ENCODE results near the gene HSPA4. TPM values are rescaled to one million over a fixed set of nuclear protein-coding genes. Genes with fewer than 3 reads are reported as not detected.
A peak's percentile ranks its signal among the peaks of the same experiment; 100 is the strongest.

HSPA4 gene
- total and polyA plus RNA-seq, 2 of the 13 experiments (the other 11 are each of a cell fraction or from before 2014, with no cell fraction given): 36.6 to 231 TPM

- TF ChIP-seq TFAP4 (IDR thresholded peaks at IDR 0.05; ENCODE audit: borderline replicate concordance, low read depth): peak; percentile 60; the same call in 1 of the 2 replicates
- TF ChIP-seq ZNF687 (CRISPR knock-in tag; IDR thresholded peaks at IDR 0.05): no peak
- peak; percentile 76 for TF ChIP-seq FOXK1 (CRISPR knock-in tag; IDR thresholded peaks at IDR 0.05; ENCODE audit: borderline replicate concordance, low read depth)
- peak; percentile 96 for TF ChIP-seq FOXJ3 (CRISPR knock-in tag; IDR thresholded peaks at IDR 0.05; ENCODE audit: borderline replicate concordance)
- TF ChIP-seq GPN1 (CRISPR knock-in tag; IDR thresholded peaks at IDR 0.05; ENCODE audit: borderline replicate concordance): no peak
- TF ChIP-seq ZNF318 (CRISPR knock-in tag; IDR thresholded peaks at IDR 0.05): no peak
- TF ChIP-seq IRF1 (CRISPR knock-in tag; IDR thresholded peaks at IDR 0.05; ENCODE audit: low read depth): no peak
- TF ChIP-seq ZBTB26 (CRISPR knock-in tag; IDR thresholded peaks at IDR 0.05; ENCODE audit: borderline replicate concordance): no peak
- TF ChIP-seq HOXA5 (CRISPR knock-in tag; IDR thresholded peaks at IDR 0.05): no peak
- no peak for TF ChIP-seq ZNF530 (CRISPR knock-in tag; IDR thresholded peaks at IDR 0.05; ENCODE audit: low read depth)
- TF ChIP-seq DRAP1 (CRISPR knock-in tag; IDR thresholded peaks at IDR 0.05): peak; percentile 45; the same call in 1 of the 2 replicates
- 0 out of 2 replicates have a peak, but pooled peaks have one; percentile 53 for TF ChIP-seq SOX13 (IDR thresholded peaks at IDR 0.05)
- peak in 1 of 2 experiments; percentile 93; a peak in 2 of 4 replicates for TF ChIP-seq SOX13 (CRISPR knock-in tag; conservative IDR thresholded peaks at IDR 0.05 in 1 of 2, IDR thresholded peaks at IDR 0.05 in 1 of 2)
These were observed 2.1 kb upstream of the HSPA4 start (continued) for GRCh38 chr5:133049726-133050048.
